Eye (tissue), 1 donor: ENCODE measurements around the gene GRIK2.

Source experiments
- DNase-seq: peaks from one replicate; pipeline ENCODE4 v3.0.0-alpha.2; 2015

Gene GRIK2

DNA sequence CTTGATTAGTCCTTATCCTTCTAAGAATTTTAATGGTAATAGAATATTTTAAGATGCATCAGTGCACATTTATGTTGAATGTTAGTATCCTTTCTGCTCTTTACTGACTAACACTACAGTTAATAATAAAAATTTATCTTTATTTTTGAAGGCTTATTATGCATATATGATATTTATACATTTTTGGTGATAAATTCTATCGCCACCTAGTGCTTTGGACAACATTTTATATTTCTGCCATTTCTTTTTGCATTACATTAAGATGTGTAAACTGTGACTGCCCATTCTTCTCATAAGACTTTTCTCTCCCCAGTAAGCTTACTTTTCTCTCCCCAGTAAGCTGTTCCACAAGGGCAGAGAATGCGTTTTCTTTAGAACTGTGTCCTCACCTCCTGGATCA is 252.3 kb downstream of the GRIK2 start:
- no peak for DNase-seq

DNA sequence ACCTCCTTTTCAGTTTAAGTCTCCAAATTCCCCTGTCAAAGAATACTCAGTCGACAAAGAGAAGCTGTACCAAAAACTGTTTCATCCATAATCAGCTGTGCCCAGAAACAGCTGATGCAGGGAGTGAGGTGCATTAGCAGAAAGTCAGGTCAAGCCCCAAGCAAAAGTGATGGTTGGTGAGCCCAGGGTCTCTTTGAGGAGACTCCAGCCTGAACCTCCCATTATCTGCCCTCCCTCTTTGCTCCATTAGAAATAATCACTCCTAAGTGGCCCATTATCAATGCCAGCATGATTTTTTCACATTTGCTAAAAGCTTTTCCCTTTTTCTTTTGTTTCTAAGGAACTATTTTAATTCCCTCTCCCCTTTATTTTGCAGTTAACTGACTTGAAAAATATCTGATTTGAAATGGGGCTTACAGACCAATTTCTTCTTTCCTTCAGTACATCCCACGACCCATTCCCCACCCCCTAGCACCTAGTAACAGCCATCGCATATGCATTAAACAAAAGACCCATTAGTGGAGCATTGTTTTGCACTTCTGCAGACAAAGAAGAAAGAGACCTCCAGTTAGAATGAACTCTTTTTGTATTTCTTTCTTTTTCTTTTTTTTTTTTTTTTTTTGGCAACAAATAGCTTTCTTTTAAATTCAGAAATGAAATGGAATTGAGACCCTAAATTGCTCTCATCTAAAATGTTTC is 257.0 kb downstream of the GRIK2 start:
- no peak for DNase-seq

DNA sequence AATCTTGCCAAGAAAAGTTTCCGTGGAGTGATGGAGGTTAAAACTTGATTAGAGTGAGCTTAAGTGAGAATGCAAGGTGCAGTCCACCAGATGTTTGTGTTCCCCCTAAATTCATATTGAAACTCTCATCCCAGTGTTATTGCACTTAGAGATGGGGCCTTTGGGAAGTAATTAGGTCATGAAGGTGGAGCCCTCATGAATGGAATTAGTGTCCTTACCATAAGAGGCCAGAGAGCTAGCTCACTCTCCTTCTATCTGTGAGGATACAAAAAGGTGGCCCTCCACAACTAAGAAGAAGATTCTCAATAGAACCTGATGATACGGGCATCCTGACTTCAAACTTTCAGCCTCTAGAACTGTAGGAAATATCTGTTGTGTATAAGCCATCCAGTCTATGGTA is 258.6 kb downstream of the GRIK2 start:
- no peak for DNase-seq

DNA sequence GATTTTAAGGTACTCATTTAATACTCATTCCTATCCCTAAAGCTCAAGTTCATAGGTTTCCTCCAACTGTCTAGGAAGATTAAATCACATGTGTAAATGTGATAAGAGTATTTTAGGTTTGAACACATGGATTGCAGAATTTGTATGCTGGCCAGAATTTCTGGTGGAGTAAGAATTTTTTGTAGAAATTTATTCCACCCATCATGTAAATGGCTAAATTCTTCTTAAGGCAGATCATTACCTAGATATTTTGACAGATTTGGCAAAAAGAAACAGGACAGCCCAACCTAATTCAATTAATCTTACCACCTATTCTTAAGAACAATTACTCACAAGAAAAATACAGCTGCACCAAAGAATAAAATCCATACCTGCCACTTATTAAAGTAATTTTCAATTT is 261.6 kb downstream of the GRIK2 start:
- no peak for DNase-seq

DNA sequence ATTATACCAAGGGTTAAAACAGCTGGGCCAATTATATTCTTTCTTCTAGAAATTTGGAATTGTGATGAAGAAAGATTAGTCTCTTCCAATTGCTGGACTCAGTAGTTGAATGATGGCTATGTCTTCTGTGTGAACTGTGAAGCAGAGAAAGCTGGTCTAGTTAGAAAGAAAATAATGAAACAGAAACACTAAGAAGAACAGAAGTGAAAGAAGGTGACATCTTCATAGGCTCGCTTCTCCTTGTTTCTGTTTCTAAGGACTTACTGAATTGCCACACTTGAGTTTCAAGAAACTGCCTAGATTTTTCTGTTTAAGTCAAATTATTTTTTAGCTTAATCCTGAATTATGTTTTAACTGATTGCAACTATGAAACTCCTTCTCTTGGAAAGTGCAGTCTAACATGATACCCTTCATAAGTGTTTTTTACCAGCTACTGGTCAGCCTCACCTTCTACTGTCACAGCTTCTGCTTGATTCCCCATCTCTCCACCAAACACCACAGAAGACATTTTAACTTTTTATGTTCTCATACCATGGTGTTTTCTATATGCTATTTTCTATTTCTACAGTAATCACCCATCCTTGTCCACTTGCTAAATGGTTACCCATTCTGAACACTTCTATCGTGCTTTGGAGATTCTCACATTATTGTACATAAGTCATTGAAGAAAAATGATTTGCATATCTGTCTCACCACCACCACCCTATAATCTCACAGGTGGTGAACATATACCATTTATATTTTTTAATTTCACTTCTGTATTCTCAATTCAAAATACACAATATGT is 268.8 kb downstream of the GRIK2 start:
- no peak for DNase-seq

DNA sequence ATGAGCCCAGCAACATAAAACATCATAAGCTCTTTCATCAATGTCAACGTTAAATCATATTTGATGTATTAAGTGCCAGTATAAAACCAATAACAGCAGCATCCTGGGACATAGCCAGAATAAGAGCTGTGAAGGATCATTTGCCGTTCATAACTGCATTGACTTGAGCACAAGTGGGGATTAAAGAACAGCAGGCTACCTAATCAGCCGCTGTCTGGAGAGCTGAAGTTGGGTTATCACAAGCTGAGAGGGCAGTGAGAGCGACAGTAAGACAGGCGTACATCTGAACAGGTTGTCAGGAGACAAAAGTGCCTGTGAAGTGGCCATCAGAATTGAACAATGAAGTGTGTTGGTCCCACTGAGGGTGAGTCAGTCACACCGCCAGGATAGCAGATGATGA is 269.6 kb downstream of the GRIK2 start:
- DNase-seq, result no peak

DNA sequence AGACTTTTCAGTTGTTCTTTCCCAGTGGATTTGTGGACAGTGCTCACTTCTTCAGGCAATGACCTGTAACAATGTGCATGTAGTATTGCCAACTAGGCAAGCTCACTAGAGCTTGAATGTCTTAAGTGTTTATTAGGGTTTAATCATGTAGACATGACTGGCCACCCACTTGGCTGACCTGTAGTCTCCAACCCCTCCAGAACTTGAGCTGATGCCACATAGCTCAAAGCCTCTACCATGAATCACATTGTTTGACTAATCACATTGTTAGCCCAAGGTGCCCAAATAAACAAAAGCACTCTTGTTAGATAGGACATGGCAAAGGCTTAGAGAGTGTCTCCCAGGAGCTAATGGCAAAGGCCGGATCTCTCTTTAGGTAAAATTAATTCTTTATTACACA is 272.7 kb downstream of the GRIK2 start:
- no peak for DNase-seq

DNA sequence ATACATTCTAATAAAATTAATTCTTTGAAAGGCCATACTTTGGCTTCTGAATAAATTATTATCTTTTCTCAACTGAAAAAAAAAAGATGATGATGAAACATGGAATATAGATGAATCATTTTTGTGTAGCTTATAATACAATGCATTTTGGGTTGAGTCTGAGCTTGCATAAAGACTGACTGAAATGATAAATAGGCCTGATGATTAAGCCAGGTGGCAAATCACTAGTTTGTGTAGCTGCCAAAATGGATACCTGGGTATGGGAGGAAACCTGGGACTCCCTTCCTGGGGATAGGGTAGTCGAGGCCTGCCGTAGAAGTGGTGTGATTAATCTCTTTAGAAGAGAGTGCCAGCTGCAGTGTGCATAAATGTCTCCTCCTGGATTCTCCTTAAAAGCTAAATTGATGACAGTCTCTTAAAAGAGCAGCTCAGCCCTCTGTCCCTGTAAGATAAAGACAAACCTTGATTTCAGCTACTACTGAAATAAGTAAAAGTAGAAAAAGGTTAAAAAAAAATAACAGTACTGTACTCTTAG is 275.1 kb downstream of the GRIK2 start:
- DNase-seq, result no peak

DNA sequence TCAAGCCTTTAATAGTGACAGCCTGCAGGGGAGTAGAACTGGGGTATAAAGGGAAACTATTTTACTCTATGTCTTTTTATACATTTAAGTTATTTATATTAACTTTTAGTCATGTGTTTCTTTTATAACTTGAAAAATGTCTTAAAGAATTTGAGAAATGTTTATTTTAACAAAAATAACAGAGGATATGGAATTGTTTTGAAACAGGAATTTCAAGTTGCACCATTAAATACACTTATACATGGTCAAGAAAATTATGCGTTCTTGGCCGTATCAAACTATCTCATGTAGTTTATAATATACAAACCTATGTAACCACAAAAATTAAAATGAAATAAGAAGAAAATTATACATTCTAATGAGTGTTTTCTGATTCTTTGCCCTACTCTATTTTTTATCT is 282.7 kb downstream of the GRIK2 start:
- DNase-seq, result no peak

DNA sequence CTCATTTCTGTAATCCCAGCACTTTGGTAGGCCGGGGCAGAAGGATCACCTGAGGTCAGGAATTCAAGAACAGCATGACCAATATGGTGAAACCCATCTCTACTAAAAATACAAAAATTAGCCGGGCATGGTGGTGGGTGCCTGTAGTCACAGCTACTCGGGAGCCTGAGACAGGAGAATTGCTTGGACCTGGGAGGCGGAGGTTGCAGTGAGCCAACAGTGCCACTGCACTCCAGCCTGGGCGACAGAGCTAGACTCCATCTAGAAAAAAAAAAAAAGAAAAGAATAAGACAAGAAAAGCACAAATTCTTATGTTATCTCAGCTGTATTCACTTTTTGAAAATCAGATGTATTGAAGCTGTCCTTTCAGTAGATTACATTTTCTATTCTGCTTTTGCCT is 289.4 kb downstream of the GRIK2 start:
- no peak for DNase-seq

DNA sequence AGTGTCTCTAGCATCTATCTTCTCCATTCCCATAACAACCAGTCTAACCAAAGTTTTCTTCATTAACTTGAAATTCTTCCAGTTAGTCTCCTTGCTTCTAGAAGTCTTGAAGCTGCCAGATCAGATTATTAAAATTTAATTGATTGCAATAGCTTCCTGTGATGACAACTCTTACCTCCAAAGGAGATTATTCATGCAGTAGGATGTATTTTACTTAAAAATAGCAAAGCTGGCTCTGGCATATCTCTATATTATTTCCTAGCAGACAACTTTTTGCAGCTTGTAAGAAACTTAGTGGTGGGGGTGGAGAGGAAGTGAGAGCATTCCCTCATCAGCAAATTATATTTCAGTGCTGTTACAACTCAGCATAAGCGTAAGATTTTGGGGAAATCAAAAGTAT is 290.4 kb downstream of the GRIK2 start:
- no peak for DNase-seq

DNA sequence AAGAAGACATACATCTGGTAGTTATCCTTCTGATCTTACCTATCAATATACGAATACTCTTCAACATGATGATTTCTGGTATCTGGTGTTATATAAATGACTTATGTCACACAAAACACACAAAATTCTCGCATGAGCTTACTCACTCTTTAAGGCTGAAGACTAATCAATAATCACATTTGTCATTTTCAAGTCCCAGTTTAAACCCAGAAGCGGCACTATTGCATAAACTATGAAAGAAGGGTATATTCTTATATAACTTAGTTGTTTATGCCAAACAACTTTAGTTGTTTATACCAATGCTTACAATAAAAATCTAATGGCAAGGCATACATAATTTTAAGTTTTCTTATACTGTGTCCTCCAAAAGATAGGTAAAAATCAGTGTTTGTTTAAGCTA is 293.1 kb downstream of the GRIK2 start:
- DNase-seq, result no peak

DNA sequence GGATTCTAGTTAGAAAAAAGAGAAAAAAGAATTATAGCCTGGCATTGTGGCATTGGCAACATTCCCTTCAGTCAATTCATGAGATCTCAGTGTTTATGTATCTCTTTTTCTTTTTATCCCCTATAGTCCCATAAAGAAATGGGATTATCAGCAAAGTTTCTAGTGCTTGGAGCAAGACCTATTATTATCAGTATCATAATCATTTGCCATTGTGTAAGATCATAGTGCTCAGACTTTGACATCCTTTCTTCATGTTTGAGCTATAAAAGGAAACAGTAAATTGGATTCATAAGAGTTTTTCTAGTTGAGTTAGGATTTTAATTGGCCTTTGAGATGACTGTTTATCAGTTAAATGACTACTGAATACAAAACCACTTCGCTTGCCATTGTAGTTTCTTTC is 295.6 kb downstream of the GRIK2 start:
- DNase-seq, result no peak

DNA sequence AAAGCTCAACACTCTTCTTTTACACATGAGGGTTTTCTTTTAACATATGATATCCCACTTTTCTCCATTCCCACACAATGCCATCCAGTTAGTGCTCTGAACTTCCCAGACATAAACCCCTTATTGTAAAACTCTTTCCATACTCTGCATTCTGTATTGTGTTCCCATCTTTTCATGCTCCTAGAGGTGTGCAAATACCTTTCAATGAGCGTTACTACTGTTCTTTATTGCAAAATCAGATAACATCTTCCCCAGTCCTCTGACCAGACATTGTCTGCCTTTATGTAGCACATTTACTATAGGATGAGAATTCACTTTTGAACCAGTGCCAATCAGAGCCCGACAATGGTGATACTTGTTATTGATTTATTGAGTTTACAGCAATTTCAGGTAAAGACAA is 296.2 kb downstream of the GRIK2 start:
- no peak for DNase-seq

DNA sequence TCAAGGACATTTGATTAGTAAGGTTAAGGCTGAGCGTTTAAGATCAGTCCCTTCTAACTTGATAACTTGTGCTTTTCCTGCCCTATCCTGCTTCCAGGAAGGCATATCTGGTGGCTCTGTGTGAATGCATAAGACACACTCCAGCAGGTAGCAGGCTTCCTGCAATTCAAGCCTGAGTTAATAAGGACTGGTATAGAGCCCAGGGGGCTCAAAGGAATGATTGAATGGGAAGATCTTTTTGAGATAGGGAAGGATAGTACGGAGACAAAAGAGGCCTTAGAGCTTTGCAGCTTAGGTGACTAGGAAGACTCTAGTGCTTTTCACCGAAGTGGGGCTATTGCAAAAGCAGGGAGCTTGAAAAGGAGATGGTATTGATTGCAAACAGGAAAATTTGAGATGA is 307.1 kb downstream of the GRIK2 start:
- DNase-seq, result no peak

DNA sequence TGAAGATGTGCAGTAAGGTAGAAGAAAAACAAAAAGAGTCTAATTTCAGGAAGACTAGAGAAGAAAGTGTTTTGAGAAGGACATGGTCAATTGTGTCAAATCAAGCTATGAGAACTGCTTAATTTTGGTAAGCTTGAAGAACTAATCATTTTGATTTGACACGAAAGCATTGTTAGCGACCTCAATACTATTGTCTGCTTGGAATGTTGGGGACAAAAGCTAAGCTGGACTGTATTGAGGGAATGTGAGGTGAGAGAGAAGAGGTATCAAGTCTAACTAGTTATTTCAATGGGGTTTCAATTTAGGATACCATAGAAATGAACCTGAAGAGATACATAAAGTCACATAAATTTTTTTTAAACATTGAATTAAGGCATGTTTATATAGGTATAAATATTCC is 309.8 kb downstream of the GRIK2 start:
- DNase-seq, result peak; percentile 15

DNA sequence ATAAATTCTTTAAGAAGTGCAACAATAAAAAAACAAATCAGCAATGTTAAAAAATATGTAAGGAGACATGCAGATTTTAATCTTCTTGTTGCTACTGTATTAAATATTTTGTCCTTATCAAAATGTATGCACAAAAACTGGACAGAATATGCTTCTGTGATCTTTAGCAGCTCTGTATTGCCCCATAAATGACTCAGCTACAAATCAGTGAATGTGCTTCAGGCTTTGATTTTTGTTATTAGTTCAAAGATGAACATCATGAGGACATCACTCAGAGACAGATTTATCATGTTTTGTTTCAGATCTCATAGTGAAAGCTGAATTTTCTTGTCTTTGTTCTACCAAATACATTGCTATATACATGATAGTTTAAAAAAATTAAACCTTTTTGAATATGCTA is 312.4 kb downstream of the GRIK2 start:
- no peak for DNase-seq

DNA sequence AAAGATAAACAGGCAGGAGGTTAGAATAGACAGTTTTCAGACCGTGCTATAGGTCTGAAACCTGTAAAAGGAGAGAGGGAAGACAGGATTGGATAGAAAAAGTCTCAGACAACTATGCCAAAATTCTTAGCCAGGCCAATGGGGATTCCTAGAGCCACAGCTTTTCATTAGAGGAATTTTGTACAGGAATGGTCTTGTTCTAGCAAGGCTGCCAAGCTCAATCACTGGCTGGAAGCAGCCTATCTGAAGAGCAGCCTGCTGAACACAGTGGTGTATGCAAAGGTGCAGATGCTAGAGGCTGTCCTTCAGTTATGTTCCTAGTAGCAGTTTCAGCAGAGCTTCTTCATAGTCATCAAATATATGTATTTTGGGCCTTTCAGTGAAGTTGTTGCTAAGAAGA is 313.1 kb downstream of the GRIK2 start:
- DNase-seq, result no peak

DNA sequence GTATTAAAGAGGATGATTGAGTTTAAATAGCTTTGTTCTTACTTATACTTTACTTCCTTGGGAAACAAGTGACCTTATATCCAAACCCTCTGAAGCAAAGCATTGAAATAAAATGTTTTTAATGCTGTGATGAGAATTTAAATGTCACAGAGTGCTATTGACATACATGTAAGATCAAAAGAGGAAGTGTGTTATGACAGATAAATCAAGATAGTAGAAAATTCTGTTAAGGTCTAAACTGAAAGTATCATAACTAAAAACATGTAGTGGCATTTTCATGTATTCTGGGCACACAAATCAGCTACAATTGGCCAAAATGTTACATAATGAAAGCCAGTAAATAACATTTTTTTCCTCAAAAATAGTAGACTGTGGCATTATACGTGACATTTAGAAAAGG is 318.0 kb downstream of the GRIK2 start:
- no peak for DNase-seq

DNA sequence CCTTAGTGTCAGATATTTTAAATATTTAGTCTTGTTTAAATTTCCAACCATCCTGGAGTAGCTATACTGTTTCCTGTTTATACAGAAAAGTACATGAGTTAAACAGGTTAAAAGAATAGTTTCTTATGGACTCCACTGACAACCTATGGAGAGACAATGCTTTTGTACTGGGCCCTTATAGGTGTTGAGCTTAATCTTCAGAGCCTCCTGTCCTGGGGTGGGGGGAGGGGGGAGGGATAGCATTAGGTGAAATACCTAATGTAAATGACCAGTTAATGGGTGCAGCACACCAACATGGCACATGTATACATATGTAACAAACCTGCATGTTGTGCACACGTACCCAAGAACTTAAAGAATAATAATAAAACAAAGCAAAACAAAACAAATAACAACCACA is 322.9 kb downstream of the GRIK2 start:
- no peak for DNase-seq

DNA sequence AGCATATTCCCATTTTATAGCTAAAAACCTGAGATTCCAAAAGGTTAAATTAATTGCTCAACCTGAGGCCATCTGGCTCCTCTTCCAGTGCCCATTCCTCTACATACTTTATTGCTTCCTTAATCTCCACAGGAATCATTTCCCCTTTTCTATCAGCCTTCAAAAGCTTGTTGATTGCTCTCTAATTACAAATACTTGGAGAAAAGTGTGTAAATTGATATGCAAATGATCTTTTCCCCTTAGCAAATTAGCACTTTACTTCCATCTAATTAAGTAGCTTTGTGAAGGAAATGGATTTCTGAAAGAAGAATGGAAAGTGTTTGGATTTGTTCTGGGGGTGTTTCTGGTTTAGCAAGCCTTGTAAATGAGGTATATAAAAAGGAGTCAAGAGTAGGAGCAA is 323.3 kb downstream of the GRIK2 start:
- DNase-seq, result no peak

DNA sequence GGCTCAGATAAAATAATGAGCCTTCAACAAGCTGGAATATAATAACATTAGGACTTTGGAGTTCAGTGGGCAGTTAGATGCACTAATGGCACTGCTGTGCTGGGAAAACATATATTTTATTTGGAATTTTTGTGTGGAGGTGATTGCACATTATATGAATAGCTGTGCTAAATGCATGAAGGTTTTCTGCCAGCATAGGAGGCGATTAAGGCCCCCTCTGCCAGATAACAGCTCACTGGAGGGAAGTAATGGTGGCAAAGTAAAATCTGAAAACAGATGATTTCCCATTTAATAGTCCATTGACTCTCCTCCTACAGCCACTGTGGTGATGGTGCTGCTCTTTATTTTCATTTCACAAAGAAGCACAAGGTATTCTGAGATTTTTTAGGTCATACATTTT is 326.0 kb downstream of the GRIK2 start:
- DNase-seq, result no peak

DNA sequence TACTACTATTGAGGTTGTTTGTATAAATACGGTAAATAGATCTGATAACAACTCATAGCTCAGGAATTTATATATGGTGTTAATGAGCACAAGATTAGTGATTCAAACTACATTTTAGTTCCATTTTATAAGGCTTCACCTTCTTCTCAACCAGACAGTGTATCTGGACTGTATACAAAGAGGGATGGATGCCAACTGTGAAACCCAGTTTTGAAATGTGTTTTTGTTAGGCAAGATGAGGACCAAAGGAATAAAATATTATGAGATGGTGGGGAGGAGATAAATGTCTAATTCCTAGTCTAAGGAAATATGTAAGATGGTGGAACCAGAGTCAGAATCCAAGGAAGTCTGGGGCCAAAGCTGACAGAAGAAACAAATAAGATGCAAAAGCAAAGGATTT is 329.0 kb downstream of the GRIK2 start:
- no peak for DNase-seq

DNA sequence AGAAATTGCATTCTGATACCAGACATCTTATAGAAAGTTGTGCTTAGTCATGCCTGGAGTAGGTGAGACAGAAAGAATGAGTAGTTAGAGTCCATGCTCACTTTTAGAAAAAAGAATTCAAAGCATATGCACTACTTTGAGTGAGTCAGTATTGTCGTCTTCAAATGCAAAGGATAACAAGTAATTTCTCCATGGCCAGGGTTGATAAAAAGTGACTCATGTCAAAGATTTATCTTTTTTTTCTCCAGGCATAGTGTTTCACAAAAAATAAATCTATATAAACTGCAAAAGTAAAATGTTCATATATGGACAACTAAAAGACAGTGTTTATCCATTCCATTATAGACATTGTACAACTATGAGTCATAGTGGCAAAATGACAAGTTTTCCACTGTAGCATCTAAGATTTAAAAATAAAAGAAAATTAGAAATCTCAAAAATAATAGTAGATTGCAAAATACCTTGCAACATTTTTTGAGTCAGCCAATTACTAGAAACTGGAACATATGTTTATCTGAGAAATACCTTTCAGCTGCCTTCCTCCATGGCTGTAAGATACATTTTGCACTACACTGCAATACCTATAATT is 329.6 kb downstream of the GRIK2 start:
- no peak for DNase-seq
